AG09309 (cell line): ENCODE measurements around the gene SUGCT.

Source experiments
- DNase-seq: peaks from one replicate; pipeline ENCODE4 v3.0.0-alpha.2; 2010; ENCODE audit warnings: low read depth
- H3K4me3 ChIP-seq: 2 replicates; pipeline ENCODE4 v1.5.1; 2011; ENCODE audit warnings: mild to moderate bottlenecking, low read depth, low read length, moderate library complexity; ENCODE audit not compliant: control insufficient read depth
- TF ChIP-seq, protein P1 (sequence below): IDR thresholded peaks from 2 replicates; pipeline ENCODE4 v1.5.1; 2011; ENCODE audit warnings: mild to moderate bottlenecking, low read depth, low read length, inconsistent platforms; ENCODE audit not compliant: insufficient read depth, control insufficient read depth; ENCODE audit errors: missing control alignments

SUGCT gene

DNA sequence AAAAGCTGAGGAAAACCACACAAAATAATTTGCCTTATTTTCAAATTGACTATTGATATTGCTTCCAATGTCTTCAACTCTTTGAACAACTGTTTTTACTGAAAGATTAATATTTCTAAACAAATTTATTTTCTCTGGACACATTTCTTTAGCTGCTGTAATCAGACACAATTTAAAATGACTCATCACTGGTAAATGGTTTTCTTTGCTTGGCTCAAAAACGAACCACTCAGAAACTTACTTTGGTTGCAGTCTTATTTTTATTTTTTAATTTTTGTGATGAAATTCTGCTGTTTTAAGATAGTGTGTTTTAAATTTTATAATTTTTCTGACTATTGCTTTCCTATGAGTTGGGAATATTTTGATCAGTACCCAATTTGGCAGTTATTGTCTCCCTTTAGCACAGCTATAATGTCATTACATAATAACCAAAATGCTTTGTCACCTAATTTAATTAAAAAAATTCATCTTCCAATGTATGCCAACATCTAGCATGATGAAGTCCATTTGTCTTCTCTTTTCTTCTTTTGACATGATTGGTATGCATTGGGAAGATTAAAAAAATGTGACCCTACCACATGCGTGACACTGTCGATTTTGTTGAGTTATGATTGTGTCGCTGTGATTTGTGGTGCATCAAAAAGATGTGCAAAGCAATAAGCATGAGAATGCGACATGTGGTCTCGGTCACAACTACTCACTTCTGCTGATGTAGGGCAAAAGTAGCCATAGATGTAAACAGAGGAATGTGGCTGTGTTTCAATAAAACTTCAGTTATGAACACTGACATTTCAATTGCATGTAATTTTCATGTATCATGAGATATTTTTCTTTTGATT is 222.3 kb downstream of the SUGCT start:
- H3K4me3 ChIP-seq = no peak overlapping the region
- no peak for DNase-seq
- TF ChIP-seq, protein P1, sequence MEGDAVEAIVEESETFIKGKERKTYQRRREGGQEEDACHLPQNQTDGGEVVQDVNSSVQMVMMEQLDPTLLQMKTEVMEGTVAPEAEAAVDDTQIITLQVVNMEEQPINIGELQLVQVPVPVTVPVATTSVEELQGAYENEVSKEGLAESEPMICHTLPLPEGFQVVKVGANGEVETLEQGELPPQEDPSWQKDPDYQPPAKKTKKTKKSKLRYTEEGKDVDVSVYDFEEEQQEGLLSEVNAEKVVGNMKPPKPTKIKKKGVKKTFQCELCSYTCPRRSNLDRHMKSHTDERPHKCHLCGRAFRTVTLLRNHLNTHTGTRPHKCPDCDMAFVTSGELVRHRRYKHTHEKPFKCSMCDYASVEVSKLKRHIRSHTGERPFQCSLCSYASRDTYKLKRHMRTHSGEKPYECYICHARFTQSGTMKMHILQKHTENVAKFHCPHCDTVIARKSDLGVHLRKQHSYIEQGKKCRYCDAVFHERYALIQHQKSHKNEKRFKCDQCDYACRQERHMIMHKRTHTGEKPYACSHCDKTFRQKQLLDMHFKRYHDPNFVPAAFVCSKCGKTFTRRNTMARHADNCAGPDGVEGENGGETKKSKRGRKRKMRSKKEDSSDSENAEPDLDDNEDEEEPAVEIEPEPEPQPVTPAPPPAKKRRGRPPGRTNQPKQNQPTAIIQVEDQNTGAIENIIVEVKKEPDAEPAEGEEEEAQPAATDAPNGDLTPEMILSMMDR = no peak

DNA sequence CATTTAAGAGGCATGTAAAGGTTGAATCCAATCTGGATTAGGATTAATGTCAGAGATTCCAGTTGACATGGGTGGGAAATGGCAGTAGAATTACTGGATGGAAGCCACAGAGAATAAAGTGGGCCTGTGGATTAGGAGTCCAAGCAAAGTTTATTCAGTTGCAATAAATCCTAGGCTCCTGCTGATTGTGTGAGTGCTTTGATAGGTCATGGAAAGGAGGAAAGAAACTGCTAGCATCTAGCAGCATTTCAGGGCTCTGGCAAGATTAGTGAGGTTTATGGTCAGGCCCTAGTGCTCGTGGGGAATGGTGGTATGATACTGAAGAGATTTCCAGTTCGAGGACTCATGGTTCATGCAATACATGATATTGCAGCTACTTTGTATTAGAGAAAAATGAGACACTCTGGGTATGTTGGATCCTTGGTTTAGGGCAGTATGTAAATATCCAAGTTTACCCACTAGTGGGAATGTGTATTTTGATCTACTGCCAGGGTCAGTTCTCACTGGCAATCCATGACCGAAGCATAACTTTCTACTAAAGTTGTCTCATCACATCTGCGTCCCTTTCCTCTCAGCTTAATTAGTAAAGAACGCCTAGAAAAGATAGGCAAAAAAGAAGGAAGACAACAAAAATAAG is 235.0 kb downstream of the SUGCT start:
- TF ChIP-seq, protein P1 = no peak
- no peak overlapping the region for H3K4me3 ChIP-seq
- no peak for DNase-seq

DNA sequence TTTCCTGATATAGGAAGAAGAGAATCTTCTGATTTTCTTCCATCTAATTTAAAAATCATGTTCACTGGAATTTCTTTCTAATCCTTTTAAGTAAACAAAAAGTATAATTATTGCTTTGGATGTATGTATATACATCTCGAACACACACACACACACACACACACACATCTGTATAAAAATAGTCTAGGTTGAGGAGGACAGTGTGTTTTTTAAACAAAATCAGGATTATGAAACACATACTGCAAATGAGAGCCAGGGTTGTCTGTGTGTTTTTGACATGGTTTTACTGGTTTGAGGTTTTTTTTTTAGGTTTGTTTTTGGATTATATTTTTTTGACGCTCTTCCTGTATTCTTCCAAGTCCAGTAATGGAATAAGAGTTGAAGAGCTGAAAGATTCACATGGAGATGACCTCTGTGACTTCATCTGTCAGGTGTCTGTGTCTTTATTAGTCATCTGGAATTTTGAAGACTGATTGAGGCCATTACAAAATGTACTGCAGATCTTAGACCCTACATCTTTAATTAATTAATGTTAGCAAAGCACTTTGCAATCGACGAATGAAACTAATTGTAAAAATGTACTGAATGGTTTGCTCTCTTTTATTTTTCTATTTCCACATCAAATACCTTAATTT is 237.1 kb downstream of the SUGCT start:
- no peak for DNase-seq
- no peak overlapping the region for H3K4me3 ChIP-seq
- TF ChIP-seq, protein P1 = no peak

DNA sequence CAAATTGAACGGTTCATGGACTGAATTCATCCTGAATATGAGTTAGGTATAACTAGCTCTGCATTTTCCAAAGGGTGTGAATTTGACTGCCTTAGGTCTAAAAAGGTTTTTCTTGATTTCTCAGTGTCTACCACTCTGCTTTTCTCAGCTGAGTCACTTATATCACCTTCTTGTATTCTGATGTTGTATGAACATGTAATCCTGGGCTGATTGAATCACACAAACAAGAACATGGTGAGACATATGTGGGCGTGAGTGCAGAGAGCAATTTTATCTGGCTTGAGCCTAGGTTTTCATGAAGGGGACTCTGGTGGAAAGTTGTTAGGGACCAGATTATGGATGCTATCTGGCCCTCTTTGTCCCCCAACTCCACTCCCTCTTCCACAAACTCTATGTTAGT is 239.8 kb downstream of the SUGCT start:
- no peak overlapping the region for H3K4me3 ChIP-seq
- DNase-seq = no peak
- TF ChIP-seq, protein P1 = no peak

DNA sequence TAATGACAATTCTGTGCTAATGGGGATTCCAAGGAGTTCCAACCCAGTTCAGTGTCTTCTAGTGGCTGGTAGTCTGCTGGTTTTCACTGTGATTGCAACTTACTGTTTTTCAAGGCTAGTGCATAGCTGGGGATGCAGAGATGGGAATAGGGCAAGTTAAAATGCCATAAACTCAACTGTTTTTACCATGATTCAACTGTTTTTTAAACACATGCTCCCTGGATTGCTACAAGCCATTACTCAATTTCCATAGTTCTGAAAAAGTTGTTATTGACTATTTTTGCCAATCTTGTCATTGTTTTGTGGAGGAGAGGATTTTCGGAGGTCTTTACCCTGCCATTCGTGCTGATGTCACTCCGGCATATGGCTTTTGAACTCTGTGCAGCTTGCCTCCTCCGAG is 245.3 kb downstream of the SUGCT start:
- no peak overlapping the region for H3K4me3 ChIP-seq
- no peak for DNase-seq
- TF ChIP-seq, protein P1 = no peak

DNA sequence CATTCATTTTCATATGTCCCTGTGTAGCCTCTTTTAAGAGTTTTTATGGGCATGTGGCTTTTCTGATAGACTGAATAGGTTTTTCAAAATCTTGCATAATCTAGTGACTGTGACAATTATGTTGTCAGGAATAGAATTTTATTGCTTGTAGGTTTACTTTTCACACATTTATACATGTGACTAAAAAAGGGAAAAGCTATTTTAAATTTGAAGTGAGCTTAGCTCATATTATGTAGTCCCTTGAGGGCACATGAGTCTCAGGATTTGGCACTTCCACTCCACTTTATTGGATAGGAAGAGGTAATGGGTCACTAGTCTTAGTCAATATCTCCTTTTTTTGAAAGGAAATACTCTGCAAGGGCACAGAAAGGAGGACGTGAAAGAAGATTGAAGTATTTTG is 247.3 kb downstream of the SUGCT start:
- TF ChIP-seq, protein P1 = no peak
- DNase-seq = no peak
- H3K4me3 ChIP-seq = no peak overlapping the region
